HG03066 (cell line): Measurements from ENCODE around the gene DPF3.

Source experiments
- ATAC-seq: cut with Tn5 transposase; IDR thresholded peaks from one replicate; pipeline ENCODE4 v1.9.1; 2021; ENCODE audit warnings: low read depth; ENCODE audit not compliant: unreplicated experiment

The DPF3 gene

DNA sequence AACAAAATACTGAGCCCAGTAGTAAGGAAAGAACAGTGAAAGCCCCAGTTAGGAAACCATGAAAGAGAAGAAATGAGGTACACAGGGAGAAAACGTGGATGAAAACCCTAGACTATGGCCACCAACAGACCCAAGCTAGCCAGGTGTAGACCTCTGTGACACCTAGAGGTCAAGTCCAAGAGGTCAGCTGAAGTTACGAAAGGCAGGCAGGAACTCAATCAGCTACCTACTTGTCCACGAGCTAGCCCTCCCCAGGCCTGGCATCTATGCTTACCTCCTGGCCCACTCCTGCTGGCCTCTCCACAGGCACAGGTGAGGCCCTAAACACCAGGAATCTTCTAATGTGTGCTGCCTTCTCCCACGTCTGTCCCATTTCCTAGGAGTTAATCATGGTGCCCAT, 48.7 kb downstream of the DPF3 start:
- ATAC-seq = no peak

DNA sequence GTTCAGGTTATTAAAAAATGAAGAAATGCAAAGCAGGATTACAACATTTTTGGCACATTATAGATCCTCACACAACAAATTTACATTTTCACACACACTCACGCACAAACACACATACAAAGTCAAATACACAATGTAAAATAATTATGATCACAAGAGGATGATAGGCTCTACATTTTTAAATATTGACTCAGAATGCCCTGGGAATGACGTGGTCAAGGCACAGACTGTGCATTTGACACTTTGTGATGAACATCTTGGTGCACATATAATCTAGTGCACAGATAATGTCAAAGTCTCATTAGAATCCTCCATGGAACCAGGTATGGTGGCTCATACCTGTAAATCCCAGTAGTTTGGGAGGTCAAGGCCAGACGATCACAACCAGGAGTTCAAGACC, 49.4 kb downstream of the DPF3 start:
- no peak for ATAC-seq

DNA sequence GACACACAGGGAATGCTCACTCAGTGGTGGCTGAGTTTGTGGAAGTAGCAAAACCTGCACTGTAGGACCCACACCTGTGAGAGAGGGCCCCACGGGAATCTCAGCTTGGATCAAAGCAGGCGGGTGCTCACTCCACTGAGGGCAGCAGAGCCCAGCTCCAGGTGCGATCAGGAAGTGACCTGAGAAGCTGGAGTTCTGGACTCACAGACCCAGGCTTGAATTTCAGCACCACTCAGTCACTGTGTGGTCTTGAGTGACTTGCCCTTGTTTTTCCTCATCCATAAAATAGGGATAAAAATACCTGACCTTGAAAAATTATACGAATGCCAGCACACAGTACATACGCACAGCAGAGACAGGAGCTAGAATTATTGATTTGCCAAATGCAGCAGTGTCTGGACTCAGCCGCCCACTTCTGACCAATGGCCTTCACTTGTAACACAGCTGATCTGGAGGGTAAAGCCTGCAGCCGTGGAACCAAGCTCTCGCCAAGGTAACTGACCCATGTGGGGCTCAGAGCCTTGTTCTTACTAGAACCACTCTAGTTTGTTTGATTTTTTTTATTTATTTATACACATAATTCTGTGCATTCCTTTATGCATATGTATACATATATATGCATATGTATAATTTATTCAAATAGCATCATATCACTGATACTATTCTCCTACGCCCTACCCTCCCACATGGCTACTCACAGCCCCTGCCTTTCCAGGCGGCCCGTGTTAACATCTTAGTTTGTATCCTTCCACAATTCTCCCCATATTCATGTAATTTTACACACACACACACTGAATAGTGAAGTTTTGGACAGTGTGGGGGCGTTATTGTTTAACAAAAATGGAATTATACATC, 53.9 kb downstream of the DPF3 start:
- ATAC-seq = no peak

DNA sequence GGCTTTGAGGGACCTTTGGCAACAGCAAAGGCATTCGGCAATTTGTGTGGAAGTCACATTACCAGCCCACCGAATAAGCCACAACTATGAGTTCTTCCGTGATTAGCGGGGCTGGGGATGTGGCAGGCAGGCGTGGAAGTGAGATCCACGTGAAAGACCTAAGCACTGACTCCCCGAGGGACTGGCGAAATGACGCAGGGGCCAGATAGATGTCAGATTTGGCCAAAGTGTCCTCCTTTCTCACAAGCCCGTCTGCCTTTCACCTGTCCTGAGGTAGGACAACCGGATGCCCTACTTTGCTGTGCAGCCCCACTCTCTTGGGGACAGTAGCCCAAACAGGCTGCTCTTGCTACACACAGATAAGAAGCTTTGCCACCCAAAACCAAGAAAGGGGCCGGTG, 54.5 kb downstream of the DPF3 start:
- ATAC-seq = no peak

DNA sequence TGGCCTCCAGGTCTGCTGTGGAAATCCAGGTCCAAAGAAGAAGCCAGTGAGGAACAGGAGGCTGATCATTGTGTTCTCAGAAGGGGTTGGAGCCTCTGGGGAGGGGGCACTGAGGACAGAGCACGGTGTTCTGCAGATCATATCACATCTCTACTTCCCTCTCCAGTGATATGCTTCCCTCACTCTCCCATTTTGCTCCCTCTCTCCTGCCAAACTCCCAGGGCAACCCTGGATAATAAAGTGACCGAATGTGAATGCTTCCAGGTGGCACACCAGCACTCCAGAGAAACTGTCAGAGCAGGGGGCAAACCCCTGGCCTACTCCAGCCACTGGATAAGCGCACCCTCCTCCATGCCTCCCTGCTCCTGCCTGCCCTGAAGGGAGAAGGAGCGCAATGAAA, 57.8 kb downstream of the DPF3 start:
- ATAC-seq = no peak

DNA sequence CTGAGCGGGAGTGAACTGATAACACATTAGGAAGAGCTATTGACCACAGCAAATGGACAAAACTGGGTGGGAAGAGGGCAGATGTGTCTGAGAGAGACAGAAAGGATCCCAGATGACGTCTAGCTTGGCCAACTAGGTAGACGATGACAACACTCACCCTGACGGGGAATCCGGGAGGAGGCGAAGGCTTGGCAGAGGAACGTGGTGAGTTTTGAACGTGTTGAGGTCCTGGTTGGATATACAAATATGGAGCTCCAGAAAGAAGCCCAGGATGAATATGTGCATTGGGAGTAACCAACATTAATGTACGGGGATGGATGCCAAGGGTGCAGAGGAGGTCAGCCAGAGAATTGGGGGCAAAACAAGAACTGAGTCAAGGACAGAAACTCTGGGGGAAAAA, 60.7 kb downstream of the DPF3 start:
- ATAC-seq = no peak

DNA sequence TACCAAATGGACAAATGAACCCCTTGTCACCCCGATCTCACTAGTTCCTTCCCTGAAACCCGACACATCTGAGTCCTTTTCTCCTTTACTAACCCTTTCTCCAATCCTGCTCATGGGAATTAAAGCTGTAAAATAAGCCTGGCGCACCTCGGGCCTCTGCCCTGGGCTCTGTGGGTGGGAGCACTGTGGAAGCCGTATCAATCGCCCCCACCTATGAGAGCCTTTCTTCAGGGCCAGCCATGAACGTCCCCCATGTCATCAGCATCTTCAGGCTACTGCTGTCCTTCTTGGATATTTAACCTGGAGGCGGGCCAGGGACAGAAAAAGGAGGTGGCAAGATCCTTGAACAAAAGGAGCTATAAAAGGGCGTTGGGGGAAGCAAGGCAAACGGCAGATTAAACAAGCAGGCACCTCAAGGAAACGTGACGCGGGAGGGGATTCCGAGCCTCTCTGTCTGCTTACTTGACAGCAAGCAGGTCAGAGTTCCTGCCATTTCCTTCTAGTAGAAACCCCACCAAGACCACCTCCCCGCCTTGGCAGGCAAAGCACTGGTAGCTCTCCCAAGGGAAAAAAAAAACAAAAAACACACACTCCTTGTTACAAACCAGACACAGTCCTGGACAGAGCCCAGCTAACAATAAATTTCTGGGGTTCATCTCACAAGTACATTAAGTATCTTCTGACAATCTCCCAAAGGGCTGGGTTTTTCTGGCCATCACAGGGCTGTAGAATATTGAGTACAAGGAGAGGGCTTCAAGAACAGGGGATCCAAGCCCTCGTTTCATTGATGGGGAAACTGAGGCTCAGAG, 62.9 kb downstream of the DPF3 start:
- no peak for ATAC-seq

DNA sequence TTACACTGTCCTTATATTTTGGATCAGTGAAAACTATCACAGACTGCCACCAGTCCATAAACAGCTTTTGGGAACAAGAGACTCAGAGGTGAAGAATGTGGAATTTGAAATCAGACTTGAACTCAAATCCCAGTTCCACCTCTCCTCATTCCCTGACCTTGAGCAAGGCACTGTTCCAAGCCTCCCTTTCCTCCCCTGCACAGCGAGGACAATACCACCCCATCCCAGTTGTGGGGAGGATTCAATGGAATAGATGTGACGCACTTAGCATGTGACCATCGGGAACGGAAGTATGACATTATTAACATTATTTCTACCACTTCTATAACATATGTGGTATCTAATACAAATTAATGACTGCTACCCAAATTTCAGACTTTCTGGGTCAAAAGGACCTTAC, 63.5 kb downstream of the DPF3 start:
- ATAC-seq = no peak

DNA sequence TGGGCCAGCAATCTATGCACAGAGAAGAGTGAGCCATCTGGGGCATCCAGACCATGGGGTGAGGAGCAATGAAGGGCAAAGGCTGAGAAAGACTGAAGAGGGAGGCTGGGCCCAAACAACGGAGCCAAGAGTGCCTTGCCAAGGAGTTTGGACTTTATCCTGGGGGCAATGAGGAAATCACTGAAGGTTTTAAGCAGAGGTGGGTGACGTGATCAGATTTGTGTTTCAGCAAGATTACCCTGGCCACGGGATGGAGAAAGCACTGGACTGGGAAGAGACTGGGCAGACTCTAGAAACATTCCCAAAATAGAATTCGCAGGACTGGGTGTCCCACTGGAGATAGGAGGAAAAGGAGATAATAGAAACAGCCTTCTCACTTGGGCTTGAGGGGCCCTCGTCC, 65.3 kb downstream of the DPF3 start:
- no peak for ATAC-seq

DNA sequence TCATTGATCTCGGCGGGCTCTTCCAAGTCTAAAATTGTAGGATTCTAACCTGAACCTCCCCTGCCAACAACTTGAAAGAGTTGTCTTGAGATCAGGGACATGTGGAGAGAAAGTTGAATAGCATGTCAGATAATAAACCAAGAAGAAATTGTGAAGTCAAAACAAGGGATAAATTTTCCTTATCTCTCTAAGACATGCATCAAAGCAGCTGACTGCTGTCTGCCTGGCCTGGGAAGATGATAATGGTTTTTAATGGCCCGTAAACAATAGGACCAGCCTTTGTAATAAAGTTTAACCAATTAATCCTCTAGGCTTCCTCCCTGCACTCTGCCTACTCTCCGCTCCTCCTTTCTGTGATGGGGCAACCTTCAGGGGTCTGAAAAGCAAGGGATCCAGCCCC, 67.9 kb downstream of the DPF3 start:
- ATAC-seq = no peak

DNA sequence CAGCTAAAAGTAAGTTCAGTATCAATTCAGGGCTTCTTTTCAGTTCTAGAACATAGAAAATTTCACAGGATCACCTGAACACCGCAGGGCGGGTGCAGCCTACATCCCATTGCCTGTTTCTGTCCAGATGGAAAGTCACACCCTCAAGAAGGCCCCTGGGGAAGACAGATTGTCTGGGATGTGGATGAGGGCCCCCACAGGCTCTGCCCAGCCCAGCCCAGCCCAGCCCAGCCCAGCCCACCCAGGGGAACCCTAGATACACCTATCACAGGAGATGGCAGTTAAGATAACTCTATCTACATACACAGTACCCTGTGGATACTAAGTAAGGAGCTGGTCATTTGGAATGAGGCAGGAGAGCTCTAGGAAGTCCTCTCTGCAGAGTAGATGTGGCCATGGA, 68.4 kb downstream of the DPF3 start:
- ATAC-seq = no peak

DNA sequence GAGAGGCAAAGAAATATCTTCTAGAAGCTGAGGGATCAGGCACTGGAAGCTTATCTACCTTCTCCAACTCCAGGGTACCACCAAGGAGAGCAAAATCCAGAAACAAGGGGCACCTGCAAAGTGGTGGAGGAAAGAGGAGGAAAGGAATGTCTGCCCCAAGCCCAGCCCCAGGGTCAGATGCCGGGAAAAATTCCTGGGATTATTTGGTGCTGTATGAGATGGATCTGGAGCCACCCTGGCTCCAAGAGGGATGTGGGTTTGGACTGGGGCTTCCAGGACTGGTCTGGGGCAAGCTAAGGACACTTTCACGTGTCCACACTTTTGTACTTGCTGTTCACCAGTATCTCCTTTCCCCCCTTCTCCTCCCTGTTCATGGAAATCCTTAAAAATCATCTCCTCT, 69.8 kb downstream of the DPF3 start:
- ATAC-seq = no peak

DNA sequence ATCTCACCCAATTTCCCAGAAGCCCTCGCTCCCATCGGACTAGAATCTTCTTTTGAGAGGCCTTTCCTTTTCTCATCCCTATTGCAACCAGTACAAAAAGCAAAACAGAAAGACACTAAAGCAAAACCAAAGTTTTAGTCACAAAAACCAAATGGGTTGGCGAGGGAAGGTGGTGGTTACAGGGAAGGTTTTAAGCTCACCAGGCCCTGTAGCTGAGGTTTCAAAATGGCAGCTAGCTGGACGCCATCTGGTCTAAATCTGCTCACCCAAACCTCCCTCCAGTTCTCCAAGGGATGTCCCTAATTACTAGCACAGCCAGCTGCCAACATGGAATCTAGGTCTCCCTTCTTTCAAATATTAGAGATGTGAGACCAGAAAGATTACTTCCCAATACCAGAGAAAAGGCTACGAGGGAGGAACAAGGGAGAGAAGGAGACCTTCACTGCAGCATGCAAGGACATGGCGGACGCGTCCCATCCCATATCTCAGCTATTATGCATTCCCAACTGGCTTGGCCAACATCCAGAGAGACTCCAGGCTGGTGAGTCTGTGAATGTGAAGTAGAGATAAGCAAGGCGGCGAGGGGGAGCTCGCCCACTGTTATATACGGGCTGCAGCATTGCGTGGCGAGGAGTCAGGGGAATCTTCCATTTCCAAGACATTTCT, 70.8 kb downstream of the DPF3 start:
- ATAC-seq = no peak

DNA sequence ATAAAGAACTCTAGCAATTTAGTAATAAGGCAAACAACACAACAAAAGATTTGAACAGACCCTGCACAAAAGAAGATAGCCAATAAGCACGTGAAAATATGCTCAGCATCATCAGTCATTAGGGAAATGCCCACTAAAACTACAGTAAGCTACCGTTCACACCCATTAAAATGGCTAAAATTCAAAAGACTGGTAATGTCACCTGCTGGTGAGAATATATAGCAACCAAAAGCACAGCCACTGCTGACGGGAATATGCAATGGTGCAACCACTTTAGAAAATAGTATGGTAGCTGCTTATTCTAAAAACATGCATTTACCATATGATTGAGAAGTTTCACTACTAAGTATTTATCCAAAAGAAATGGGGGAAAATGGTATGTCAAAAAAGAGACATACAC, 74.9 kb downstream of the DPF3 start:
- no peak for ATAC-seq

DNA sequence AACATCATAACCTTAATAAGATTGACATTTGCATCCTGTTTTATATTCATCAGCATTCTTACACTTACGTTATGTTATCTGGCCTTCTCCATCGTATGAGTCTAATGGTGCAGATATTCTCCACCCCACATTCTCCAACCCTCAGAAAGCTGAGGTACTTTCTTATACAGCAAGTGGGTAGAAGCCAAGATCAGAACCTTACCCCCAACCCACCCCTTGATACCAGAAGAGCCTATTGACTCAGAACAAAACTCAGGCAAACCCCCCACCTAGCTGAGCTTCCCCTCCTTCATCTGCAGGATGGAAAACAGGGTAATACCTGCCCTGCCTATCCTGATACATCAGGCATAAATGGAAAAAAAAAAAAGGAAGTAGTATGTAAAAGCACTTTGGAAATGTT, 77.6 kb downstream of the DPF3 start:
- ATAC-seq = no peak

DNA sequence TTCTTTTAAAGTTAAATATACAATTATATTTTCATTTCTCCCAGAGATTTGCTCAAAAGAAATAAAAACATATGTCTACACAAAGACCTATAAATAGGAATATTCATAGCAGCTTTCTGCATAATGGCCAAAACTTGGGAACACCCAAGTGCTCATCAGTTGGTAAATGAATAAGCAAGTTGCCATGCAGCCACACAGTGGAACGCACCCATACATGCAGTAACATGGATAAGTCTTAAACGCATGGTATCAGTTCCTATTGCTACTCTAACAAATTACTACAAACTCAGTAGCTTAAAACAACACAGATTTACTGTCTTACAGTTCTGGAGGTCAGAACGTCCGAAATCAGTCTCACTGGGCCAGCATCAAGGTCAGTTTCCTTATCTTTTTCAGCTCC, 78.5 kb downstream of the DPF3 start:
- ATAC-seq = no peak

DNA sequence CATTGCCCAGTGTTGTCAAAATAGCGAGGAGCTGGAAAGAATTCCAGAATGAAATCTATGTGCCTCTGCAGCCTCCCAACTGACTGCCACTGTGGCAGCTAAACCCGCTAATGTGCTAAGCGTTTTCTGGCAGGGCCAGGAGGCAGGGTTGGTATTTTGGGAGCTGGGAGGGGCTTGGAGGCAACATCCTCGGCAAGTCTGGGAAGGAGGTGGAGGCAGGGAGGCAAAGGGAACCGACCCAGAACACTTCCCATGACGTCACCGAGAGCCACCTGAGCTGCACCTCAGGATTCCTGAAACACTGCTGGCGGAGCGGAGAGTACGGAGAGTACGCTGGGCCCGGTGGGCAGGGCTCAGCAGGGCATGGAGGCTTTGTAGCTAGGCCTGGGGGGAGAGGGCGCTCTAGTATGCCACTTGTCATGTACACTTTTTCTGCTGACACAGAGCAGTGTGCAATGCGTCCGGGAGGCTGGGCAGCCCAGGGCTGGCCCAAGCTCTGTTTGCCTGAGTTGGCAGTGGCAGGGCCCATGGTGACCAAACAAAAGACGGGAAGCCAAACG, 81.5 kb downstream of the DPF3 start:
- ATAC-seq = no peak

DNA sequence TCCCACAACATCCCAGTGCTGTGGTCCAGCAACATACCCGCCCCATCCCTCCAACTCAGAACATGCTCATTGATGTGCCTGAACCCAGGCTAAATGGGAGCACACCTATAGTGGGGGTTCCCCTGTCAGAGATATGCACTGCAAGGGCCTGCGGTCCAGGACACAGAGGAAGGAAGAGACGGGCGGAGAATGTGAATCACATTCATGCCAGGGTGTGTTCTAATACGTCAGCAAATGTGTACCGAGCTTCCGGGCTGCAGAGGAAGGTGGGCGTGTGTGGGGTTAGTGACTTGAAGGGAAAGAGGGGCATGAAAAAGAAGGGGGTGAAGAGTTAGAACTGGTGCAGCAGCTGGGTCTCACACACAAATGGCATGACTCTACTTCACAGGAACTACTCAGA, 83.7 kb downstream of the DPF3 start:
- ATAC-seq = no peak

DNA sequence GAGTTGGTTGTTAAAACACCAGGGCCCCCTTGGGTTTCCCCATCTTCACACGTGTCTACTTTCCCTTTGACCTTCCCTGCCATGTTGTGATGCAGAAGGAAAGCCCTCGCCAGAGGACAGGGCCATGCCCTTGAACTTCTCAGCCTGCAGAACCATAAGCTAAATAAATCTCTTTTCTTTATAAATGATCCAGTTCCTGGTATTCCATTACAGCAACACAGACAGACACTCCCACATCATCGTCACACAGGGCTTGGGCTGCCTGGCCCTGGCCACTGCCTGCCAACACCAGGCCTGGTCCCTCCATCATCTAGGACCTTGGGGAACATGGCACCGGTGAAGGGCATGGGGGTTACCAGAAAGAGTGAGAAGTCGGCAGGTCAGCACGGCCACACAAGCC, 84.8 kb downstream of the DPF3 start:
- no peak for ATAC-seq

DNA sequence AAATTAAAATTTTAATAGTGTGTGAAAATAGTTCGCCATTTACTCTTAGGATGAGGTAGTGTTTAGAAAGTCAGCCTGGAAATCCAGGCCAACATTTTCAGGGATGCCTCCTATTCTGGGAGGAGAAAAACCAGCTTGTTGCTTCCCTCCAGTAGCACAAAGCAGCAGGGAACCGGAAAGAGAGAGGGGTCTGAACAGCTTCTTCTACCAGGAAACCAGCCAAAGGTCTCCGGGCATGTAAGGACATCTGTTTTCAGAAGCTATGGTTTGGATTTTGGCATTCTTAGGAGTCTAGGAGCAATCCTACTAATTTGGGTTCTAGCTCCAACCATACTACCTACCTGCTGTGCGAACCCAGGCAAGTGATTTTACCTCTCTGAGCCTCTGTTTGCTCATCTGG, 85.3 kb downstream of the DPF3 start:
- no peak for ATAC-seq

DNA sequence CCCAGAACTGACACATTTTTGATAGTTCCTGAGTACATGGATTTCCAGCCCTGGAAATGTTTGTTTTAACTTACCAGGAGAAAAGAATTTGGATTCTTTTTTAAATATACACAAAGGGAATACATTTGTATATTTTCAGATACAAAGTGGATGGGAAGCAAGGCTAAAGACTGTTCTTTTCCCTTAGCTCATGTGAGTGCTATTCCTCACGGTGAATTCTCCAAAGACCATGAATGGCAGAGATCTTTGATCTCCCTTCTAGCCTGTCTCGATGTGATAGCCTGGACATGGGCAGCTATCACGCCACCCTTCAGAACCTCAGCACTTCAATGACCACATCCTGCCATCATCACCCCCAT, 91.3 kb downstream of the DPF3 start:
- no peak for ATAC-seq
